ENCODE measurements around the gene SLC12A8. TPM values are rescaled to one million over a fixed set of nuclear protein-coding genes. Genes with fewer than 3 reads are reported as not detected.
"Not testable (repeated sequence)": the region's sequence is repeated elsewhere in the genome, so short reads cannot be mapped to it uniquely, and the experiment has no call there.

SLC12A8 gene
- total and polyA plus RNA-seq, 4 experiments from 2014 or later: not detected

- ChIA-PET CTCF (ENCODE audit: partially characterized antibody) (no interaction called here), POLR2A (ENCODE audit: partially characterized antibody) (no interaction called here)
- Mint-ChIP-seq H3K4me3 (no peak overlapping the region), H3K27ac (no peak overlapping the region), H3K36me3 (peaks cover 0 to 8% of the 10 kb centered on the region in 2 donors), H3K4me1 (no peaks in the 10 kb centered on the region), H3K9me3 (peaks cover 3 to 21% (median 15%) of the 10 kb centered on the region in 8 donors), H3K27me3 (peaks cover 6 to 10% of the 10 kb centered on the region in 2 donors)
- H3K9me3 ChIP-seq (ENCODE audit: control insufficient read depth in 1 of 2, low read length in 2 of 2): no peaks in the 10 kb centered on the region
- intact Hi-C loops (cut with micrococcal nuclease): no loop called here
- H3K27me3 ChIP-seq (ENCODE audit: insufficient read depth, low read length): peaks cover 5% of the 10 kb centered on the region
- no peaks in the 10 kb centered on the region for H3K4me1 ChIP-seq (ENCODE audit: insufficient read depth, low read length)
- DNase-seq: no peak
- H3K27ac ChIP-seq (ENCODE audit: low read depth, low read length): no peak overlapping the region
- no peaks in the 10 kb centered on the region for H3K36me3 ChIP-seq (ENCODE audit: insufficient read depth, low read length)
- H3K4me3 ChIP-seq (ENCODE audit: low read length in 2 of 2): no peak overlapping the region
Observed at GRCh38 chr3:125102470-125102869, 110.1 kb downstream of the SLC12A8 start.

DNA sequence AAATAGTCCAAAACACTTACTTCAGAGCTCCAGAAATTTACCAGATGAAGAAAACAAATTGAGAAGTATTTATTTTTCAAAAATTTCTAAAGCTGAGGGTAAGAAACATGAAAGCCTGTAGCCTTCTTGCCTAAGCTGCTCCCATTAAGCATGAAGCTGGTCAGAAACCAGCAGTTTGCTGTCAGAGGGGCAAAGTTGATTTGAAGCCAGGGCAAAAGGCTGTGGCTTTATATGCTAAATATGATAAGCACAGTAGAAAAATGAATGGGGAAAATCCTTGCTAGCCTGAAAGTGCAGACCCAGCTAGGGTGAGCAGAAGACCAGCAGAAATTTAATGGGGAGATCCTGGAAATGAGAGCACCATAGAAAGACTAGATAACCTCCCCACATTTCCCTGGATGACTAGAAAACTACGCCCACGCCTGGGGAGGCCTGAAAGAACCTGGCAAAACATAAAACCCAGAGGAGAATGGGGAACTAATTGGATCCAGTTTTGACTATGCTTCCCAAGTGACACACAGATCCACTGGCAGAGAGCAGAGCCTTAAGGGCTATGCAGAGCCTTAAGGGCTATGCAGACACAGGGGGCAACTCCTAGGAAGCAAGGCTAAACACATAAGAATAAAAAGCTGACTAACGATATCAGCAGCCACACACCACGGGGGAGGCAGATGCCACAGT lies 113.8 kb downstream of the SLC12A8 start:
- H3K27me3 Mint-ChIP-seq: peaks cover 5 to 6% of the 10 kb centered on the region in 2 donors
- CTCF ChIA-PET (ENCODE audit: partially characterized antibody): no interaction called here
- POLR2A ChIA-PET (ENCODE audit: partially characterized antibody): no interaction called here
- H3K9me3 Mint-ChIP-seq: peaks cover 3 to 15% (median 10%) of the 10 kb centered on the region in 8 donors
- no peaks in the 10 kb centered on the region for H3K9me3 ChIP-seq (ENCODE audit: control insufficient read depth in 1 of 2, low read length in 2 of 2)
- no peaks in the 10 kb centered on the region for H3K36me3 ChIP-seq (ENCODE audit: insufficient read depth, low read length)
- no peak overlapping the region for H3K4me3 ChIP-seq (ENCODE audit: low read length in 2 of 2)
- no peaks in the 10 kb centered on the region for H3K4me1 Mint-ChIP-seq
- intact Hi-C loops (cut with micrococcal nuclease): no loop called here
- no peak overlapping the region for H3K27ac Mint-ChIP-seq
- H3K27me3 ChIP-seq (ENCODE audit: insufficient read depth, low read length): peaks cover 5% of the 10 kb centered on the region
- no peak overlapping the region for H3K27ac ChIP-seq (ENCODE audit: low read depth, low read length)
- no peak for DNase-seq
- H3K4me1 ChIP-seq (ENCODE audit: insufficient read depth, low read length): no peaks in the 10 kb centered on the region
- no peak overlapping the region for H3K4me3 Mint-ChIP-seq
- peaks cover 0 to 8% of the 10 kb centered on the region in 2 donors for H3K36me3 Mint-ChIP-seq

DNA sequence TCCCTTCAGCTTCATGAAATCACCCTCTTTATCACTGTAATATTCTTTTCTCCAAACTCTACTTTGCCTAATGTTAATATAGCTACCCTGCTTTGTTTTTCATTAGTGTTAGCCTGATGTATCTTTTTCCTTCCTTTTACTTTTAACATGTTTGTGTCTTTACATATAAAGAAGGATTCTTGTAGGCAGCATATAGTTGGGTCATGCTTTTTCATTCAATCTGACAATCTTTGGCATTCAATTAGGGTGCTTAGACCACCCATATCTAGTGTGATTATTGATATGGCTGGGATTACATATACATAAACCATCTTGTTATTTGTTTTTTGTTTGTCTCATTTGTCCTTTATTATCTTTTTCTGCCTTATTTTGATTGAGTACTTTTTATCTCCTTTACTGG lies 121.9 kb downstream of the SLC12A8 start:
- Histone ChIP-seq H3K4me1 (ENCODE audit: insufficient read depth, low read length) (no peaks in the 10 kb centered on the region), H3K36me3 (ENCODE audit: insufficient read depth, low read length) (no peaks in the 10 kb centered on the region), H3K9me3 (ENCODE audit: control insufficient read depth in 1 of 2, low read length in 2 of 2) (no peaks in the 10 kb centered on the region), H3K27ac (ENCODE audit: low read depth, low read length) (no peak overlapping the region), H3K4me3 (ENCODE audit: low read length in 2 of 2) (no peak overlapping the region), H3K27me3 (ENCODE audit: insufficient read depth, low read length) (no peaks in the 10 kb centered on the region)
- intact Hi-C loops (cut with micrococcal nuclease): no loop called here
- Mint-ChIP-seq H3K4me1 (no peaks in the 10 kb centered on the region), H3K27me3 (peaks cover 0 to 1% of the 10 kb centered on the region in 2 donors), H3K9me3 (peaks cover 0 to 4% (median 0%) of the 10 kb centered on the region in 8 donors), H3K27ac (no peak overlapping the region), H3K4me3 (no peak overlapping the region), H3K36me3 (no peaks in the 10 kb centered on the region)
- ChIA-PET POLR2A (ENCODE audit: partially characterized antibody) (no interaction called here), CTCF (ENCODE audit: partially characterized antibody) (no interaction called here)
- no peak for DNase-seq

- Mint-ChIP-seq H3K27me3 (peaks cover 0 to 1% of the 10 kb centered on the region in 2 donors), H3K4me3 (no peak overlapping the region), H3K4me1 (no peaks in the 10 kb centered on the region), H3K27ac (no peak overlapping the region), H3K9me3 (peaks cover 0 to 4% (median 0%) of the 10 kb centered on the region in 8 donors), H3K36me3 (no peaks in the 10 kb centered on the region)
- Histone ChIP-seq H3K36me3 (ENCODE audit: insufficient read depth, low read length) (no peaks in the 10 kb centered on the region), H3K4me3 (ENCODE audit: low read length in 2 of 2) (no peak overlapping the region), H3K9me3 (ENCODE audit: control insufficient read depth in 1 of 2, low read length in 2 of 2) (no peaks in the 10 kb centered on the region), H3K27me3 (ENCODE audit: insufficient read depth, low read length) (no peaks in the 10 kb centered on the region), H3K27ac (ENCODE audit: low read depth, low read length) (no peak overlapping the region), H3K4me1 (ENCODE audit: insufficient read depth, low read length) (no peaks in the 10 kb centered on the region)
- ChIA-PET POLR2A (ENCODE audit: partially characterized antibody) (no interaction called here), CTCF (ENCODE audit: partially characterized antibody) (no interaction called here)
- DNase-seq: no peak
- intact Hi-C loops (cut with micrococcal nuclease): no loop called here
Observed at GRCh38 chr3:125087768-125088391, 124.7 kb downstream of the SLC12A8 start.

- intact Hi-C loops (cut with micrococcal nuclease): no loop called here
- Histone ChIP-seq H3K27me3 (ENCODE audit: insufficient read depth, low read length) (no peaks in the 10 kb centered on the region), H3K36me3 (ENCODE audit: insufficient read depth, low read length) (no peaks in the 10 kb centered on the region), H3K9me3 (ENCODE audit: control insufficient read depth in 1 of 2, low read length in 2 of 2) (no peaks in the 10 kb centered on the region), H3K4me1 (ENCODE audit: insufficient read depth, low read length) (no peaks in the 10 kb centered on the region), H3K4me3 (ENCODE audit: low read length in 2 of 2) (no peak overlapping the region), H3K27ac (ENCODE audit: low read depth, low read length) (no peak overlapping the region)
- no peak overlapping the region for H3K4me3 Mint-ChIP-seq
- ChIA-PET CTCF (ENCODE audit: partially characterized antibody) (no interaction called here), POLR2A (ENCODE audit: partially characterized antibody) (no interaction called here)
- H3K9me3 Mint-ChIP-seq: peaks cover 0 to 2% (median 0%) of the 10 kb centered on the region in 8 donors
- DNase-seq: no peak
- H3K36me3 Mint-ChIP-seq: no peaks in the 10 kb centered on the region
- H3K27me3 Mint-ChIP-seq: peaks cover 0 to 1% of the 10 kb centered on the region in 2 donors
- no peak overlapping the region for H3K27ac Mint-ChIP-seq
- H3K4me1 Mint-ChIP-seq: no peaks in the 10 kb centered on the region
Observed at GRCh38 chr3:125085166-125085565, 127.4 kb downstream of the SLC12A8 start.

GRCh38 chr3:125083776-125084175 lies 128.8 kb downstream of the SLC12A8 start:
- no peak overlapping the region for H3K27ac ChIP-seq (ENCODE audit: low read depth, low read length)
- H3K4me3 ChIP-seq (ENCODE audit: low read length in 2 of 2): no peak overlapping the region
- Mint-ChIP-seq H3K36me3 (no peaks in the 10 kb centered on the region), H3K4me1 (no peaks in the 10 kb centered on the region), H3K9me3 (peaks cover 0 to 2% (median 0%) of the 10 kb centered on the region in 8 donors), H3K4me3 (no peak overlapping the region), H3K27ac (no peak overlapping the region), H3K27me3 (peaks cover 1 to 2% of the 10 kb centered on the region in 2 donors)
- intact Hi-C loops (cut with micrococcal nuclease): no loop called here
- ChIA-PET POLR2A (ENCODE audit: partially characterized antibody) (no interaction called here), CTCF (ENCODE audit: partially characterized antibody) (interaction anchor here (1.1 kb wide), 1 partner anchor 67 kb away, joined by 3 read pairs; no protein-coding TSS in a partner anchor)
- no peaks in the 10 kb centered on the region for H3K4me1 ChIP-seq (ENCODE audit: insufficient read depth, low read length)
- no peaks in the 10 kb centered on the region for H3K27me3 ChIP-seq (ENCODE audit: insufficient read depth, low read length)
- H3K36me3 ChIP-seq (ENCODE audit: insufficient read depth, low read length): no peaks in the 10 kb centered on the region
- no peaks in the 10 kb centered on the region for H3K9me3 ChIP-seq (ENCODE audit: control insufficient read depth in 1 of 2, low read length in 2 of 2)
- no peak for DNase-seq

DNA sequence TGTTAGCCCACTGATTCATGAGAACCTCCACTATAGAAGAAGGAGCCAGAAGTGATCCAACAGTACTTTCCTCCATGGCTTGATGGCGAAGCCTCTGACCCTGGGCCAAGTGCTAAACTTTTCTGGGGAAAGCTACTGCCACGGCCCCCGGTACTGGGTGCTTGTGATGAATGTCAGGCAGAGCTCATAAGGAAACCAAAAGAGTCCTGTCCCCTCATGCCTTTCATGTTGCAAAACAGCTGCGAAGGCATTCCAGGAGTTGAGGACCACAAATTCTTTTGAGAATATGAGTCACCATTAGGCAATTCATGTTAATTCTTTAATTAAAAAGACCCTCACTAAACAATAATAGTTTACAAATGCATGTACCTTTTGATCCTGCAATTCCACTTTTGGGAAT lies 130.2 kb downstream of the SLC12A8 start:
- DNase-seq; H3K4me1 Mint-ChIP-seq; H3K4me1 ChIP-seq (ENCODE audit: insufficient read depth, low read length); H3K9me3 ChIP-seq (ENCODE audit: control insufficient read depth in 1 of 2, low read length in 2 of 2); H3K36me3 ChIP-seq (ENCODE audit: insufficient read depth, low read length); H3K27me3 Mint-ChIP-seq; H3K4me3 ChIP-seq (ENCODE audit: low read length in 2 of 2); intact Hi-C loops (cut with micrococcal nuclease); H3K36me3 Mint-ChIP-seq; H3K27ac Mint-ChIP-seq; POLR2A ChIA-PET (ENCODE audit: partially characterized antibody); H3K9me3 Mint-ChIP-seq; H3K27me3 ChIP-seq (ENCODE audit: insufficient read depth, low read length); H3K27ac ChIP-seq (ENCODE audit: low read depth, low read length); CTCF ChIA-PET (ENCODE audit: partially characterized antibody); H3K4me3 Mint-ChIP-seq: not testable (repeated sequence)
